GM12873 (cell line): ENCODE measurements around the gene EXTL2.
A peak's percentile ranks its signal among the peaks of the same experiment; 100 is the strongest.

Experiments used
- TF ChIP-seq, protein P1 (sequence below): IDR thresholded peaks from 2 replicates; pipeline ENCODE4 v1.5.1; 2012; ENCODE audit warnings: low read depth, mild to moderate bottlenecking, moderate library complexity, low read length, control low read depth; ENCODE audit not compliant: insufficient read depth; ENCODE audit errors: missing control alignments

The EXTL2 gene

DNA sequence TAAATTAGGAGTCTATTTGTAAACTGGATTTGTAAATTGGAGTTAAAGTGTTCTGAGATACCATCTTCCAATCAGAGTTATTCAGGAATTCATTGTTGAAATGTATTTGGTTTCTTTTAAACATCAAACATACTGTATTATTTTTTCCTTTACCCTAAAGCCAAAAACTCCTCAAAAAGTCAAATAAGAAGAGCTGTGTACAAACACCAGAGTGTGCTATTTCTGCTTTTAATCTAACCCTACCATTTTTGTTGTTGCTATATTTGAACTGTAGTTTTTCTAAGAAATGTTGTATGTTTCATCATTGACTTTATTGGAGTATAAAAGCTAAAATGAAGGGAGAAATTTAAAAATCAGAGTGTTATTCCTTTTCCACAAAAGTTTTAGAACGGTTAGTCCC lies 37.1 kb upstream of the EXTL2 start:
- TF ChIP-seq, protein P1, sequence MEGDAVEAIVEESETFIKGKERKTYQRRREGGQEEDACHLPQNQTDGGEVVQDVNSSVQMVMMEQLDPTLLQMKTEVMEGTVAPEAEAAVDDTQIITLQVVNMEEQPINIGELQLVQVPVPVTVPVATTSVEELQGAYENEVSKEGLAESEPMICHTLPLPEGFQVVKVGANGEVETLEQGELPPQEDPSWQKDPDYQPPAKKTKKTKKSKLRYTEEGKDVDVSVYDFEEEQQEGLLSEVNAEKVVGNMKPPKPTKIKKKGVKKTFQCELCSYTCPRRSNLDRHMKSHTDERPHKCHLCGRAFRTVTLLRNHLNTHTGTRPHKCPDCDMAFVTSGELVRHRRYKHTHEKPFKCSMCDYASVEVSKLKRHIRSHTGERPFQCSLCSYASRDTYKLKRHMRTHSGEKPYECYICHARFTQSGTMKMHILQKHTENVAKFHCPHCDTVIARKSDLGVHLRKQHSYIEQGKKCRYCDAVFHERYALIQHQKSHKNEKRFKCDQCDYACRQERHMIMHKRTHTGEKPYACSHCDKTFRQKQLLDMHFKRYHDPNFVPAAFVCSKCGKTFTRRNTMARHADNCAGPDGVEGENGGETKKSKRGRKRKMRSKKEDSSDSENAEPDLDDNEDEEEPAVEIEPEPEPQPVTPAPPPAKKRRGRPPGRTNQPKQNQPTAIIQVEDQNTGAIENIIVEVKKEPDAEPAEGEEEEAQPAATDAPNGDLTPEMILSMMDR: no peak

GRCh38 chr1:100930494-100930893 lies 35.9 kb upstream of the EXTL2 start:
- TF ChIP-seq, protein P1: no peak

GRCh38 chr1:100928128-100928527 lies 33.5 kb upstream of the EXTL2 start:
- TF ChIP-seq, protein P1: peak; percentile 13

- TF ChIP-seq, protein P1: no peak
Measured at GRCh38 chr1:100927276-100927675, 32.6 kb upstream of the EXTL2 start.

GRCh38 chr1:100926240-100926639 lies 31.6 kb upstream of the EXTL2 start:
- TF ChIP-seq, protein P1: no peak

- TF ChIP-seq, protein P1: no peak
Measured at GRCh38 chr1:100924991-100925390, 30.3 kb upstream of the EXTL2 start.

- TF ChIP-seq, protein P1: no peak
Measured at GRCh38 chr1:100924212-100924611, 29.6 kb upstream of the EXTL2 start.
